AG09309 (cell line): ENCODE measurements around the gene MED16.

Experiments used
- DNase-seq: peaks from one replicate; pipeline ENCODE4 v3.0.0-alpha.2; 2010; ENCODE audit warnings: low read depth
- H3K4me3 ChIP-seq: 2 replicates; pipeline ENCODE4 v1.5.1; 2011; ENCODE audit warnings: mild to moderate bottlenecking, low read depth, low read length, moderate library complexity; ENCODE audit not compliant: control insufficient read depth
- CTCF ChIP-seq: IDR thresholded peaks from 2 replicates; pipeline ENCODE4 v1.5.1; 2011; ENCODE audit warnings: mild to moderate bottlenecking, low read depth, low read length, inconsistent platforms; ENCODE audit not compliant: insufficient read depth, control insufficient read depth; ENCODE audit errors: missing control alignments

MED16 gene

GRCh38 chr19:932648-933552 is 39.9 kb upstream of the MED16 start:
- no peak for TF ChIP-seq CTCF
- H3K4me3 ChIP-seq, result peak overlapping the region; percentile 2
- peak; percentile 63 for DNase-seq

- H3K4me3 ChIP-seq, result no peak overlapping the region
- no peak for DNase-seq
- no peak for TF ChIP-seq CTCF
These were observed 39.1 kb upstream of the MED16 start for GRCh38 chr19:931860-932647.

DNA sequence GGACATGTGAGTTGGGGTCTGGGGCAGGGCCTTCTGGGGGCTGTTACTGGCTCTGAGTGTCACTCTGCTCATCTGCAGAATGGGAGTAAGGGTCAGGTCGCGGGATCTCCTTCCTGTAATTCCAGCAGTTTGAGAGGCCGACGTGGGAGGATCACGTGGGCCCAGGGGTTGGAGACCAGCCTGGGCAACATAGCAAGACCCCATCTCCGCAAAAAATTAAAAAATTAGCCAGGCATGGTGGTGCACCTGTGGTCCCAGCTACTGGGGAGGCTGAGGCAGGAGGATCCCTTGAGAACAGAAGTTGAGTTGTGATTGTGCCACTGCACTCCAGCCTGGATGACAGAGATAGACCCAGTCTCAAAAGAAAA is 36.9 kb upstream of the MED16 start:
- TF ChIP-seq CTCF, result no peak
- no peak for DNase-seq
- no peak overlapping the region for H3K4me3 ChIP-seq

- H3K4me3 ChIP-seq, result no peak overlapping the region
- no peak for TF ChIP-seq CTCF
- DNase-seq, result no peak
These were observed 36.4 kb upstream of the MED16 start for GRCh38 chr19:929203-929890.

GRCh38 chr19:928471-929202 is 35.6 kb upstream of the MED16 start:
- no peak for DNase-seq
- no peak overlapping the region for H3K4me3 ChIP-seq
- no peak for TF ChIP-seq CTCF
